Stomach (tissue), 4 donors: ENCODE measurements around the gene SLC2A6.

Experiments
- EP300 ChIP-seq: sonication (generic); formaldehyde crosslinking; IDR thresholded peaks from one replicate; pipeline ENCODE4 v1.6.1; 2017; ENCODE audit warnings: antibody characterized with exemption
- POLR2A ChIP-seq, 4 donors: fragments of 450-650 bp; IDR thresholded peaks; one replicate each; pipeline ENCODE4 v1.6.1; 2016; ENCODE audit warnings: antibody characterized with exemption in 4 of 4, control low read depth in 2 of 4, mild to moderate bottlenecking in 1 of 4, moderate library complexity in 1 of 4
- TF ChIP-seq, protein P1 (sequence below), 7 experiments: fragments of 450-650 bp in 4 of 7; fragments of 200-600 bp in 3 of 7; sonication (generic) in 3 of 7; IDR thresholded peaks; one replicate each; pipeline ENCODE4 v1.5.1; 2016 to 2019; ENCODE audit warnings: antibody characterized with exemption in 7 of 7, control low read depth in 2 of 7, mild to moderate bottlenecking in 1 of 7

DNA sequence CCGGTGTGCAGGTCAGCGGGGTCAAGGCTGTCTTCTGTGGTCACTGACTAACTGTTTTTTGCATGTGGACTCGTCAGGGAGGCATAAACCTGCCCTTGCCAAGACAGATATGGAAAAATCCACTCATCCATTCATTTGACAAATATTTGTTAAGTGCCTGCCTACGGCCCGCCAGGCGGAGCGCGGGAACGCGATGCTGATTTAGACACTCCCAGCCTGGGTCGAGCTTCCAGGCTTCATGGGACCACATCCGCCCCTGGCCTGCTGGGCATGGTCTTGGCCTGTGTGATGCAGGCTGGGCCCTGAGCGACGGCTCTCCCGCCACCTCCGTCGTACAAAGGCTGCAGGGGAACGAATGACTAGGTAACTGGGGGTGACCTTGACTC, 27.7 kb upstream of the SLC2A6 start:
- TF ChIP-seq POLR2A (IDR thresholded peaks at IDR 0.05) (no peak), EP300 (no peak)
- TF ChIP-seq, protein P1, sequence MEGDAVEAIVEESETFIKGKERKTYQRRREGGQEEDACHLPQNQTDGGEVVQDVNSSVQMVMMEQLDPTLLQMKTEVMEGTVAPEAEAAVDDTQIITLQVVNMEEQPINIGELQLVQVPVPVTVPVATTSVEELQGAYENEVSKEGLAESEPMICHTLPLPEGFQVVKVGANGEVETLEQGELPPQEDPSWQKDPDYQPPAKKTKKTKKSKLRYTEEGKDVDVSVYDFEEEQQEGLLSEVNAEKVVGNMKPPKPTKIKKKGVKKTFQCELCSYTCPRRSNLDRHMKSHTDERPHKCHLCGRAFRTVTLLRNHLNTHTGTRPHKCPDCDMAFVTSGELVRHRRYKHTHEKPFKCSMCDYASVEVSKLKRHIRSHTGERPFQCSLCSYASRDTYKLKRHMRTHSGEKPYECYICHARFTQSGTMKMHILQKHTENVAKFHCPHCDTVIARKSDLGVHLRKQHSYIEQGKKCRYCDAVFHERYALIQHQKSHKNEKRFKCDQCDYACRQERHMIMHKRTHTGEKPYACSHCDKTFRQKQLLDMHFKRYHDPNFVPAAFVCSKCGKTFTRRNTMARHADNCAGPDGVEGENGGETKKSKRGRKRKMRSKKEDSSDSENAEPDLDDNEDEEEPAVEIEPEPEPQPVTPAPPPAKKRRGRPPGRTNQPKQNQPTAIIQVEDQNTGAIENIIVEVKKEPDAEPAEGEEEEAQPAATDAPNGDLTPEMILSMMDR (IDR thresholded peaks at IDR 0.05), result no peak
